GM12864 (cell line): ENCODE data around the gene PAX3.

ENCODE experiments used
- DNase-seq: peaks from one replicate; pipeline ENCODE4 v3.0.0-alpha.2; 2011; ENCODE audit warnings: low read depth
- H3K4me3 ChIP-seq: 2 replicates; pipeline ENCODE4 v1.5.1; 2011; ENCODE audit warnings: mild to moderate bottlenecking, low read depth, low read length, control low read depth
- TF ChIP-seq, protein P1 (sequence below): IDR thresholded peaks from 2 replicates; pipeline ENCODE4 v1.5.1; 2011; ENCODE audit warnings: low read depth, mild to moderate bottlenecking, moderate library complexity, low read length, control low read depth, inconsistent platforms; ENCODE audit errors: missing control alignments

PAX3 gene

DNA sequence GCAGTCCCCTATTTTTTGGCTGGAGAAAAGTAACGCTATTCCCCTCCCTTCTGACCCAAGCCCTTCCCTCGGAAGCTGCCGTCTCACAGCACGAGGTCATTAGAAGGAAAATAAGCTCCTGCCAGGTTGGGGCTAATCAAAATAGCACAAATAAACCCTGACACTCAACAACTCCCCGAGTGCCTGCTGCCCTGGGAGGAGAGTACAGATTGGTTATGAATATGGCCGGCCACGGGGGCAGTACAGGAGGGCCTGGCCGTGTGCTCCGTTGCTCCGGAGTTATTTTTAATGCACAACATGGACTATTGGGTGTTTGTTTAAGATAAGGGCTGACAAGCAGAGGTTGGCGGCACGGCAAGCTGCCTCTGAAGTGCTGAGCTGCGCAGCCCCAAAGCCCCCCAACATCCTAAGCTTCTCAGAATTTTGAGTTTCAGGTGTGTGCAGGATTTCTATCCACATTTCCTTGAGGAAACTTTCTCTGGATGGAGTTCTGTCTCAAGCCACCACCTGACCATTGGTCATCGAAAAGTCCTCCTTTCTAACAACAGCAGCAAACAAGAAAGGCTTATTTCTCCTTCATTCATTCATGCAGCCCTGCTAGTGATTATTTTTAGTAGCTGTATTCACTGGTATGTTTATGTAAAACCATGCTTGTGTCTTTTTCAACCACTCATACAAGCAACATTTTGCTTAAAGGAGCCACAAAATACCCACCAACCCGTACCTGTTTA is 58.7 kb downstream of the PAX3 start:
- TF ChIP-seq, protein P1, sequence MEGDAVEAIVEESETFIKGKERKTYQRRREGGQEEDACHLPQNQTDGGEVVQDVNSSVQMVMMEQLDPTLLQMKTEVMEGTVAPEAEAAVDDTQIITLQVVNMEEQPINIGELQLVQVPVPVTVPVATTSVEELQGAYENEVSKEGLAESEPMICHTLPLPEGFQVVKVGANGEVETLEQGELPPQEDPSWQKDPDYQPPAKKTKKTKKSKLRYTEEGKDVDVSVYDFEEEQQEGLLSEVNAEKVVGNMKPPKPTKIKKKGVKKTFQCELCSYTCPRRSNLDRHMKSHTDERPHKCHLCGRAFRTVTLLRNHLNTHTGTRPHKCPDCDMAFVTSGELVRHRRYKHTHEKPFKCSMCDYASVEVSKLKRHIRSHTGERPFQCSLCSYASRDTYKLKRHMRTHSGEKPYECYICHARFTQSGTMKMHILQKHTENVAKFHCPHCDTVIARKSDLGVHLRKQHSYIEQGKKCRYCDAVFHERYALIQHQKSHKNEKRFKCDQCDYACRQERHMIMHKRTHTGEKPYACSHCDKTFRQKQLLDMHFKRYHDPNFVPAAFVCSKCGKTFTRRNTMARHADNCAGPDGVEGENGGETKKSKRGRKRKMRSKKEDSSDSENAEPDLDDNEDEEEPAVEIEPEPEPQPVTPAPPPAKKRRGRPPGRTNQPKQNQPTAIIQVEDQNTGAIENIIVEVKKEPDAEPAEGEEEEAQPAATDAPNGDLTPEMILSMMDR: no peak
- DNase-seq: no peak

DNA sequence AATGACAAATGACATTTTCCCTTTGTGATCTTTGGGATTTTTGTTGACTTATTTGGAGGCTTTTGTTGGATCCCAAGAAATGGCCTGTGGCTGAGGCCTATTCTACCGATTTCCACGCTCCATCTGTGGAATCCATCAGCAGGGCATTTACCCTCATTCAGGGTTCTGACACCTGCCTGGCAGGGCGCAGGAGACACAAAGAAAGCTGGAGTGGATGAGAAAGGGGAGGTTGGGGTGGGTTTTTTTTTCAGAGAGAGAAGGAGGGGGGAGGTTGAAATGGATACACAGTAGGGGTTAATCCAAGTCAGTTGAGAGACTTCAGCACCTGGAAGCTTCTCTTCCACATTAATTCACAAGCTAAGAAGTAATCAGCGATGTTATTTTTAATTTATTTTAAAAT is 59.7 kb downstream of the PAX3 start:
- TF ChIP-seq, protein P1: no peak
- H3K4me3 ChIP-seq: no peak overlapping the region
- no peak for DNase-seq

More for the DNA sequence above, 58.7 kb downstream of the PAX3 start:
- no peak overlapping the region for H3K4me3 ChIP-seq

DNA sequence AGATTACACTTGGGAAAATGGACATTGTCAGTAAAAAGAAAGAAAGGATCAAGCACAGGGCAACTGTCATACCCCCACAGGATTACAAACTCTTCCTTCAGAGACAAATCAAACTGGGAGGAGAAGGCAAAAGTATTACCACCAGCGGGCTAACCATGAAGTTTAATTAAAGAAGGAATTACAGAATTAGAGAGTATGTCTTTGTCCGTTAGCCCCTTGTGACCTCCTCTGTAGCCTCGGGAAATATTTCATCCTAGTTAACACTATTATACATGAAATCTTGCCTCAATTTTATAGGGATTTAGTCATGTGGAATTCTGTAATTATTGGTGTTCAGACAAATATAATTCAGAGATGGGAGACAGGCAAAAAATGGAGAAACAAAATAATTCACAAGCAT is 60.7 kb downstream of the PAX3 start:
- no peak for DNase-seq
- TF ChIP-seq, protein P1: no peak

DNA sequence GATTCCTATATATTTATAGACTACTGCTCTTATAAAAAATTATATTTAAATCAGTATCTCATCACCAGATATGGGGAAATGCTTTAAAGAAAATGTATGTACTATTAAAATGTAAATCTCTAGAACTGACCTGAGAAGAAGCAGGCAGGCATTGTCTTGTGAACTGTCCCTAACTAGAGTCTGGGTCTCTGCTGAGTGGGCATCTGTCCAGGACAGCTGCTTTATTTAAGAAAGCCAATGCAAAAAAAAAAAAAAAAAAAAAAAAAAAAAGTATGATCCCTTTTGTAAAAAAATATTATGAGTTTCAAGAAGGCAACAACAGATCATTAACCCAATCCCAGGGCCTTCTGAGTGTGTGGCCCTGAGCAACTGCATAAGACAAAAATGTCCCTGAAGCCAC is 66.0 kb downstream of the PAX3 start:
- TF ChIP-seq, protein P1: no peak
- H3K4me3 ChIP-seq: no peak overlapping the region
- no peak for DNase-seq

More for the DNA sequence above, 60.7 kb downstream of the PAX3 start:
- H3K4me3 ChIP-seq: no peak overlapping the region

DNA sequence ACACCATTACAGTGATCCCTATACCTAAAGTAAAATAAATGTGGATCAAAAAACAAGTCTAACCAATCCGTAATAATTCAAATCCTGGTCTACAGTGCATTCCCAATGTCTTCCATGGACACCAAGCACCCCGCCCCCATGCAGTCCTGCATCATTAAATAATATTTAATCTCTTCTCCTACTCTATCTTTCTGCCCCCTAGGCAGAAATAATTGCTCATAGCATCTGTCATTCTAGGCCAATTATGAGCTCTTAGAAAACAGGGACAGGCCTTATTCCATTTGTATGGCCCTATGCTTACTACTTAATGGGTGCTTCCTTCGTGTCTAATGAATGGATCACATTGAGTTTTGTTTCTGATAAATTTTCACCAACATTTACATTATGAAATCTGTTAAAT is 66.4 kb downstream of the PAX3 start:
- H3K4me3 ChIP-seq: no peak overlapping the region
- DNase-seq: no peak
- TF ChIP-seq, protein P1: no peak

DNA sequence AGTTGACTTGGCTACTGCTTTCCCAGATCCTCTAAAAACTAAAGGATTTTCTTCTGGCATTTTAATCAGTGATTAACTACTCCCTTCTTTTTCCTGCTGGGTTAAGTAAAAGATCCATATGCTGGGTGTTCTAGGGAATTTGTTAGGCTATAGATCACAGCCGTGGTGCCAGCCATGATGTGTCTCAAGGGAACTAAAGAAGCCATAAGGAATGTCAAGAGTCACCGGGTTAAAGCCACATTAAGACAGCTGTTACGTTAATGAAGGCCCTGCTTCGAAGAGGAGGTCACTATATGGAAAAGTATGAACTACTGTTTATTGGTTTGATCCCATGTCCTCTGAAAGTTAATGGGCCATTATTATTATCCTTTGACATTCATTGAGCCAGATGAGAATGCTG is 70.7 kb downstream of the PAX3 start:
- DNase-seq: no peak
- TF ChIP-seq, protein P1: no peak

DNA sequence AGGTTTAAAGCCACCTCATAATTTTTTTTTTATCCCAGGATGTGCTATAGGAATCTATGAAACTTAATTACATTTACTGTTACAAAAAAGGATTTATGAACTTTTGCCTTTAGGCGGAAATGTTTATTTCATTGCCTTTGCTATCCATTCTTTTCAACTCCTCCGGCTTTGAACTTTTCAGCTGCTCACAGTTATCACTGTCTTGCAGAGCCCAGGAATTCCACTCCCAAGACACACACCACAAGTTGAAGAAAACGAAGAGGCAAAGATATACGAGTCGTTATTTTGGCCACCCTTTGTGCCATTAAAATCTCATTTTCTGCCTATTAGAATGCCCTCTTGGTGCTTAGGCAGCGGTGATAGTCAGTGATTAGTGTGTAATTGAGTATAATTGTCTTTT is 80.0 kb downstream of the PAX3 start:
- no peak for DNase-seq
- TF ChIP-seq, protein P1: no peak
- H3K4me3 ChIP-seq: no peak overlapping the region

More for the DNA sequence above, 70.7 kb downstream of the PAX3 start:
- no peak overlapping the region for H3K4me3 ChIP-seq
